GM12872 (cell line): ENCODE measurements around the gene FBXO2.

ENCODE experiments used
- CTCF ChIP-seq: IDR thresholded peaks from 3 replicates; pipeline ENCODE4 v1.5.1; 2011; ENCODE audit warnings: low read depth, mild to moderate bottlenecking, low read length, moderate library complexity; ENCODE audit not compliant: insufficient read depth

The FBXO2 gene

DNA sequence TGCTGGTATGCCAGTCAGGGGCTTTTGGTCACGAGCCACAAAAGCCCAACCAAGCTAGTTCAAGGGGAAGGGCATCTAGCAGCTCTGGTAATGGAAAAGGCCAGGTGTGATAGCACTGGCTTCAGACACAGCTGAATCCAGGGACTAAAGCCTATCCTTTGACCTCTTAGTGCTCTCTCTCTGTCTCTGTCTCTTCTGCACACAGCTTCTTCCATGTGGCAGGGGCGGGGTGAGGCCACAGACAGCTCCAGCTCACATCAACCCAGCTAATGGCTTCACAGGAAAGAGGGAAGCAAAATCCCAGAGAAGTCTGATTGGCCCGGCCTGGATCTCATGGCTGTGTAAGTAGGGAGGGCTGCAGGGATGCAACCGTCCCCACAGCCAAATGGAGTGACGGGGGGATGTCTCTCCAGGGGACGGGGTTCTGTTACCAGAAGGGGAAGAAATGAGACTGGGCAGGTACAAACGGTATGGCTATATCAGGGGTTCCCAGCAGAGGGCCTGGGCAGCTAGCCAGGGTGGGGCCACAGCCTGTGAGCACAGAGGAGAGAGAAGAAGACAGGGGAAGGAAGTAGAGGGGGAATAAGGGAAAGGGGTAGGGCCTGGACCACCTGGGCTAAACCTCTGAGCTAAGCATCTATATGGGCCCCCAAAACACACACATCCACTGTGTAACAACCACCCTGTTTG is 42.4 kb downstream of the FBXO2 start:
- TF ChIP-seq CTCF: 0 out of 3 replicates have a peak, but pooled peaks have one; percentile 2

- no peak for TF ChIP-seq CTCF
These were observed 43.5 kb downstream of the FBXO2 start for GRCh38 chr1:11610629-11611180.

- no peak for TF ChIP-seq CTCF
These were observed 47.5 kb downstream of the FBXO2 start for GRCh38 chr1:11606775-11607174.

DNA sequence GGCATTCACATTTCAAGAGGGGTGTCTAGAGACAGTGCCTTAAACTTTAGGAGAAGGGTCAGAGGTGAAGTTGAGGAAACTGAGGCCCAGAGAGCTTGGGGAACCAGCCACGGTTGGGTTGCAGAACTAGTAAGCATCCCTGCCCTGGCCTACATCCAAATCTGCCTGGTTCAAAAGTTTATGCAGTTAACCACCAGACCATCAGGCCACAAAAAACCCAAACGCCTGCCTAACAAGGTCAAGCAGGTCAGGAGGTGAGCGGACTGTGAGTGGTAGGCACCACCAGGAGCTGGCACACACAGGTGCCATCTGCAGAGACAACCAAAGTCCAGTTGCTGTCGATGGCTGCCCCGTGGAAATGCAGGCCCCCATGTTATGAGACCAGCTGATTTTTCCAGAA is 51.2 kb downstream of the FBXO2 start:
- no peak for TF ChIP-seq CTCF

DNA sequence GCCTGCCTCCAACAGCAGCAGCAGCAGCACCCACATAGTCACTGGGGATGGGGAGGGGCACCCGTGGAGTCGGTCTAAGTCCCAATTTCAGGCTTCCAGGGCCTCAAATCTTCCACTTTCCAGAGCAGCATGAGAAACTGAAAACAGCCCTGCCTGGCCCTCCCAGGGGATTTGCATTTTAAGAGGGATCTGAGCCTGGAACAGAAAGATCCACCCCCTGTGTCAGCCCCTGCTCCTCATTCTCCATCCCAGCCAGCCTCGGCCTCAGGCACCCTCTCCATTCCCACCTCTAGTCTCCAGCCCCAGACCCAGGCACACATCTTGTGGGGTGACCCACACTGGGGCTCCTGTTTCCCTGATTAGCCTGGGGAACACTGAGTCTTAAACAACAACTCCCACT is 51.8 kb downstream of the FBXO2 start:
- TF ChIP-seq CTCF: no peak

GRCh38 chr1:11600836-11601235 is 53.4 kb downstream of the FBXO2 start:
- no peak for TF ChIP-seq CTCF

DNA sequence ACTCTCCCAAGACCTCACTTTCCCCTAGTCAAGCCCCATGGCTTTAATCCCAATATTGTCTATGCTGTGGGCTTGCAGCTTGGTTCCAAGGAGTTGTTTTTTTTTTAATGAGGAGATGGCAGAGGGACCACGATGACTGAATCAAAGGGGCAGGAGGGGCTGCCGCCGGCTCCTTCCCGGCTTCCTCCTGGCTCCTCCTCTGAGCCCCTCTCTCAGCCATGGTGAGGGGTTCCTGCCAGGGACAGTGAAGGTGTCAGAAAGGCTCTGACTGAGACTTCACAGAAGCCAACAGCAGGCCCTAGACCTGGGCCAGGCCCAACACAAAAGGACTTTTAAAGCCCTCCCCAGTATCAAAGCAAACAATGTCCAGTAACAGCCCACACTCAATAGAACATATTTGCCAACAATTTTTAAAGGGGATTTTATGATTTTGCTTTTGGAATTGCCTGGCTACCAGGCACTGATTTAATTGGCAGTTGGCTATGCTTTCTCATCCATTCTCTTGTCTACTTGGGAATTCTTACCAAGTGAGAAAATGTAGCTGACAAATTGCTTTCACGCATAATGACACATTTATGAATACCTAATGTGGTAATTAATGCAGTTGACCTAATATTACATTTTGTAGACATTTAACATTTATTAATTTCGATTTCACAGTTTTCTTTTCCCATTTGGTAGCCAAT is 54.2 kb downstream of the FBXO2 start:
- TF ChIP-seq CTCF: no peak
